Activated CD8-positive, alpha-beta T cell treated with anti-CD3 and anti-CD28 coated beads for 36 hours (primary cell): Measurements from ENCODE around the gene YBX3. TPM values are rescaled to one million over a fixed set of nuclear protein-coding genes. Genes with fewer than 3 reads are reported as not detected.

Source experiments
- ATAC-seq: fragments of 200-7000 bp; cut with Tn5 transposase; one replicate; pipeline ENCODE4 v1.10.0; 2021; ENCODE audit warnings: mild to moderate bottlenecking, moderate library complexity
- CTCF ChIA-PET: fragments of 350-600 bp; sonication (Branson Sonifier 250); formaldehyde crosslinking; loops from one replicate; lab custom pipeline; 2021; ENCODE audit warnings: antibody characterized with exemption; lab: Charles Lee
- POLR2A ChIA-PET: fragments of 350-600 bp; sonication (Branson Sonifier 250); formaldehyde crosslinking; loops from one replicate; lab custom pipeline; 2021; ENCODE audit warnings: antibody characterized with exemption; lab: Charles Lee
- DNase-seq: peaks from one replicate; pipeline ENCODE4 v3.0.0-alpha.2; 2020
- H3K27ac Mint-ChIP-seq: one replicate; pipeline ENCODE4 v1.8.0; 2021; ENCODE audit warnings: mild to moderate bottlenecking, mixed read lengths
- H3K27me3 Mint-ChIP-seq: one replicate; pipeline ENCODE4 v1.8.0; 2021; ENCODE audit warnings: mixed read lengths
- H3K36me3 Mint-ChIP-seq: one replicate; pipeline ENCODE4 v1.8.0; 2021; ENCODE audit warnings: low read depth, mixed read lengths
- H3K4me1 Mint-ChIP-seq: one replicate; pipeline ENCODE4 v1.8.0; 2021; ENCODE audit warnings: low read depth, mixed read lengths
- H3K4me3 Mint-ChIP-seq: one replicate; pipeline ENCODE4 v1.8.0; 2021; ENCODE audit warnings: mild to moderate bottlenecking, moderate library complexity, mixed read lengths
- H3K9me3 Mint-ChIP-seq: one replicate; pipeline ENCODE4 v1.8.0; 2021; ENCODE audit warnings: mixed read lengths
- CTCF ChIP-seq: fragments of 200-600 bp; IDR thresholded peaks from one replicate; pipeline ENCODE4 v1.8.0; 2022; ENCODE audit warnings: antibody characterized with exemption, mild to moderate bottlenecking
- intact Hi-C: fragments of 100-400 bp; cut with micrococcal nuclease; formaldehyde crosslinking; loops from one replicate; pipeline ENCODE4 v1.10.0; 2022
- total RNA-seq, 2 experiments: library from RNA; stranded (reverse); gene quantifications; one replicate each; pipeline ENCODE4 v1.2.3, GENCODE V29; 2021

Gene YBX3
- total RNA-seq, 2 experiments from 2014 or later = 258 to 273 TPM

- peak; percentile 34 for ATAC-seq
- POLR2A ChIA-PET = interaction anchor here (2.0 kb wide), 1 partner anchor 13 kb away, joined by 7 read pairs; the partner anchor contains the start of gene YBX3
- H3K27ac Mint-ChIP-seq = no peak overlapping the region
Measured at GRCh38 chr12:10735428-10735827, 12.3 kb upstream of the YBX3 start.

DNA sequence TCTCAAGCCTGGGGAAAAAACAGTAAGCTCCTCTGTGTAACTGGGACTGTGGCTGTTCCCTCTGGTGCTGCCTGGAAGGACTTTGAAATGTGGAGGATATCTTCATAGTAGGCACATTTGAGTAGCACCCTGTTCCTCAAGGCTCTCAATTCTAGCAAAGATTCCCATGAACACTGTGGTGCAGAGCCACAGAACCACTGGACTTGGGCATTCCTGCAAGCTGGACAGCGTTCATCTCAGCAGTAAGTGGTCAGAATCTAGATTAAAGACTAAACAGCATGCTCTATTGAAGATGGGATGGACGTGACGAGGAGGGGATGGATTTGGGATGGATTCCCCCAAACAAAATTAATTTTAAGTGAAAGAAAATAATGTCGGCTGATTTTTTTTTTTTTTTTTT is 9.4 kb upstream of the YBX3 start:
- Mint-ChIP-seq H3K9me3 (no peaks in the 10 kb centered on the region), H3K27me3 (peaks cover 11% of the 10 kb centered on the region), H3K4me3 (no peak overlapping the region), H3K27ac (no peak overlapping the region), H3K4me1 (peaks cover 5% of the 10 kb centered on the region), H3K36me3 (no peaks in the 10 kb centered on the region)
- DNase-seq (no peak), ATAC-seq (no peak)
- TF ChIP-seq CTCF = no peak
- CTCF ChIA-PET = interaction anchor here (4.0 kb wide), 1 partner anchor 17 kb away, joined by 22 read pairs; no protein-coding TSS in a partner anchor
- intact Hi-C loops = no loop called here
- POLR2A ChIA-PET = no interaction called here

More at GRCh38 chr12:10735428-10735827, 12.3 kb upstream of the YBX3 start:
- Mint-ChIP-seq H3K4me3 (no peak overlapping the region), H3K4me1 (peaks cover 5% of the 10 kb centered on the region), H3K9me3 (no peaks in the 10 kb centered on the region), H3K27me3 (peaks cover 10% of the 10 kb centered on the region), H3K36me3 (no peaks in the 10 kb centered on the region)
- CTCF ChIA-PET = interaction anchor here (0.9 to 1.8 kb wide), 3 partner anchors 12 to 17 kb away, joined by 3 to 7 read pairs (median 3); no protein-coding TSS in a partner anchor
- intact Hi-C loops = no loop called here
- TF ChIP-seq CTCF = no peak
- no peak for DNase-seq

DNA sequence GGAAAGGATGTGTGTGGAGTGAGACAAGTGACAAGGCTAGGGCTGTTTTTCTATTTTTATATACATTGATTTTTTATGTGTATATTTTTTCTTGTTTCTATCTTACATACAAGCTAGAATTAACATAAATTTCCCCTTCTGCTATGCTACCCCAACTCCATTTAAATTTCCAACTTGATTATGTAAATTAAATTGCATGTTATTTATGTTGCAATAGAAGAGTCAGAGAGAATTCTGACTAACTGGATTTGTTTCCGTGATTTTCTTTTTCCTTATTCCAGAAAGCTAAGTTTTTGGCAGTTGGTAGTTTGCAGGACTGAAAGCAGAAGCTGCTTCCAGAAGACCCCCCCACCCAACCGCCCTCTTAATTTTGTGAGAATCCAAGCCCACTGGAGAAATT is 8.9 kb upstream of the YBX3 start:
- Mint-ChIP-seq H3K9me3 (no peaks in the 10 kb centered on the region), H3K36me3 (no peaks in the 10 kb centered on the region), H3K4me1 (peaks cover 5% of the 10 kb centered on the region), H3K27me3 (peaks cover 13% of the 10 kb centered on the region), H3K27ac (no peak overlapping the region), H3K4me3 (no peak overlapping the region)
- intact Hi-C loops = no loop called here
- ATAC-seq (no peak), DNase-seq (no peak)
- POLR2A ChIA-PET = no interaction called here
- no peak for TF ChIP-seq CTCF
- CTCF ChIA-PET = interaction anchor here (0.5 to 4.0 kb wide), 2 partner anchors 18 to 171 kb away, joined by 3 to 22 read pairs; no protein-coding TSS in a partner anchor

- DNase-seq (no peak), ATAC-seq (no peak)
- no peak for TF ChIP-seq CTCF
- no peak overlapping the region for H3K4me3 Mint-ChIP-seq
- no peak overlapping the region for H3K27ac Mint-ChIP-seq
- POLR2A ChIA-PET = no interaction called here
- H3K36me3 Mint-ChIP-seq = no peaks in the 10 kb centered on the region
- no peaks in the 10 kb centered on the region for H3K9me3 Mint-ChIP-seq
- peaks cover 4% of the 10 kb centered on the region for H3K4me1 Mint-ChIP-seq
- H3K27me3 Mint-ChIP-seq = peaks cover 19% of the 10 kb centered on the region
- intact Hi-C loops = no loop called here
- CTCF ChIA-PET = interaction anchor here (4.0 kb wide), 1 partner anchor 19 kb away, joined by 22 read pairs; no protein-coding TSS in a partner anchor
Measured at GRCh38 chr12:10730559-10730958, 7.4 kb upstream of the YBX3 start.

- CTCF ChIA-PET = interaction anchor here (3.2 kb wide), 1 partner anchor 22 kb away, joined by 17 read pairs; no protein-coding TSS in a partner anchor
- Mint-ChIP-seq H3K4me3 (no peak overlapping the region), H3K9me3 (no peaks in the 10 kb centered on the region), H3K36me3 (no peaks in the 10 kb centered on the region), H3K27ac (no peak overlapping the region), H3K4me1 (peaks cover 10% of the 10 kb centered on the region), H3K27me3 (peaks cover 31% of the 10 kb centered on the region)
- no peak for TF ChIP-seq CTCF
- intact Hi-C loops = no loop called here
- DNase-seq (no peak), ATAC-seq (no peak)
- POLR2A ChIA-PET = no interaction called here
Measured at GRCh38 chr12:10728091-10728490, 5.0 kb upstream of the YBX3 start.
